GM23248 (cell line): ENCODE measurements around the gene CDKAL1.

Experiments
- EZH2 ChIP-seq: fragments of 200-600 bp; sonication (generic); IDR thresholded peaks from 2 replicates; pipeline ENCODE4 v1.6.1; 2018; ENCODE audit warnings: antibody characterized with exemption, mild to moderate bottlenecking; ENCODE audit not compliant: insufficient read depth, poor library complexity, severe bottlenecking
- EZH2phosphoT487 ChIP-seq: fragments of 200-600 bp; sonication (generic); IDR thresholded peaks from 2 replicates; pipeline ENCODE4 v1.6.1; 2018; ENCODE audit warnings: antibody characterized with exemption, moderate library complexity, mild to moderate bottlenecking, low read depth; ENCODE audit not compliant: insufficient read depth

GRCh38 chr6:21157186-21157929 lies 623.1 kb downstream of the CDKAL1 start:
- TF ChIP-seq EZH2: no peak
- no peak for TF ChIP-seq EZH2phosphoT487
